HG03175 (cell line): ENCODE results near the gene DMD.

Source experiments
- ATAC-seq: cut with Tn5 transposase; IDR thresholded peaks from one replicate; pipeline ENCODE4 v1.9.1; 2021; ENCODE audit warnings: mild to moderate bottlenecking, moderate library complexity; ENCODE audit not compliant: unreplicated experiment

The DMD gene

DNA sequence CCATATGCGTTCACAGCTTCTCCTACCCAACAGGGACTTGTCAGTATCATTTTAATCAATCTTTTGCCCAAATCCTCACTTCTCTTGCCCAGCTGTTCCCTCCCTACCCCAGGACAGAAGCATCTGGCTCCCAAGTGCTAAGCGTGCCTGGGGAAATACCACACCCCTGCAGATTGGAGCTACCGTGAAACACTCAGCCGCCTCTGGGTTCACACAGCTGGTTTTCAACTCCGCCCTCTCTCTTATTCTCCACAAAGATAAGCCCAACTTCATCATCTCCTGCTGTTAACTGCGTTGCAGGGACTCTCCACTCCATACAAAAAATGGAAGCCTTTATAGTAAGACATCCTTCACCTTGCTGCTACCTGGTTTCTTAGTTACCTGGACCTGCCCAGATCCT is 1992.2 kb downstream of the DMD start:
- ATAC-seq, result no peak

- no peak for ATAC-seq
Observed at GRCh38 chrX:31217084-31217483, 1994.3 kb downstream of the DMD start.

GRCh38 chrX:31215277-31215815 is 1996.0 kb downstream of the DMD start:
- ATAC-seq, result no peak

GRCh38 chrX:31213941-31214340 is 1997.4 kb downstream of the DMD start:
- ATAC-seq, result no peak

DNA sequence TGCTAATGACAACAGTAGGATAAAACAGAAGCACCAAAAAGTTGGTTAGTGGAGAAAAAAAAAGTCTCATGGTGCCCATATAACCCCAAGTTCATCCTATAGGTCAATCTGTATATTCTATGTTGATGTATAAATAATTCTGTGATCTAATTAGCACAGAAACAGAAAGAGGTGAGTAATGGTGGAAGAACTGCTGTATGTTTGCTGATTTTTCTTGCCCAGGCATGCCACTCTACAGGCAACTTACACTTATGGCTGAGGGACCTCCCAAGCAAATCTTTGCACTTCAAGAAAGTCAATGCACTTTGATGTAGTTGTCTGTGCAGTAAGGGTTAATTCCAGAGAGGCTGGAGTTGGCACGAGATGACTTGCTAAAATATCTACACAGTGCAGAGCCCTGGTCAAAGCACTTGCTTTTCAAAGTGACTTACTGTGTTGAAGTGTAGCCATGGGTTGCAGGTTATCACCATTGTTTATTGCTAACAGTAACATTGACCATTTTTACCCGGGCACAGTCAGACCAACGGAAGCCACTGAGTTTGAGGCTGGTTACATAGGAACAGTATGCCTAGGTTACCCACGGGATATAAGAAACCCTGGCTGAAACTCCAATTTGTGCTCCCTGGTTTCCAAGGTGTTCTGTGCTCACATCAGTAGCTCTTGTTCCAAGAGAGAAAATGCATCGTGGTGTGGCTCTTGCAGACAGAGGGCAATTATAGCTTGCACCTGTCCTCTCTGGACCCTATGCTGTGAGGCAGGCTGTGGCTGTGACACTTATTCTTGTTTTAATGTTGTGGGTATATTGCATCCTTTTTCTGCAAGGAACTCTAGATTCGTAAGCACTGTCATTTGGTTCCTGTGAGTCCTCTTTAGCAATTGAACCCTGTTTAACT is 1998.2 kb downstream of the DMD start:
- ATAC-seq, result no peak

DNA sequence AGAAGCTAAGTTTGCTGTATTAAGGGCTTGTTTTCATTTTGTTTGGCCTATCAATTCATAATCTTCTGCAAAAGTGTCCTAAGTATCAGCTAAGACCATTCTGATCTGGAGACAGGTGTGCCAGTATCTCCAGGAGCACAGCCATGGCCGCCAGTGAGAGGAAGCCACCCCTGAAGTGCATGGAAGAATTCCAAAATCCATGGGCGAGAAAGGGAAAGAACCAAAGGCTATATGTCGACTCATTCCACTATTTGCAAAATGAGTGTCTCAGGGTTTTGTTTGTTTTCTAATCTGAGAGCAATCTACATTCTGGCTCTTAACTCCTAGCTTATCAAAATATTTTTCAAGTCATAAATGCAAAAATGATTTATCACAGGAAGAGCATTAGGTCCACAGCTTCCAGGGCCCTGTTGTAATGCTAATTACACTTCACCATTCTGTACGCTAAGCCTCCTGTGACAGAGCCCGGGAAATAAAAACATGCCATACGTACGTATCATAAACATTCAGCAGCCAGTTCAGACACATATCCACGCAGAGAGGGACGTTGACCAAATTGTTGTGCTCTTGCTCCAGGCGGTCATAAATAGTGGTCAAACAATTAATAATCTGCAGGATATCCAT is 2002.2 kb downstream of the DMD start:
- no peak for ATAC-seq

DNA sequence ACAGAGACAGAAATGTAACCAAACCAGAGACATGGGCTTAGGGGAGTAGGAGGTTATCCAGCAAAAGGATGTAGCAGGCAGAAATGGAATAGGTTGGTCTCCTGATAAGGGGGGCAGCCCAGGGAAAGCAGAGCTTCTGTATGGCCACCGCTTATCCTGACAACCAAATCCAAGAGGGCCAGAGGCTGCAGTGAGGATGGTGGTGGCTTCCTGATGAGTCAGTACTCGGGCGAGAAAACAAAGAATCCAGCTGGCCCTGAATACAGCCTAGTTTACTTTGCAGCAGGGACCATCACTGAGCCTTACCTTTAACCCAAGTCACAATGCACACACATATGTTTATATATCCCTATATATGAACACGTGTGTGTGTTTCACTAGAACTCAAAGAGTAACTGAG is 2009.8 kb downstream of the DMD start:
- ATAC-seq, result no peak

DNA sequence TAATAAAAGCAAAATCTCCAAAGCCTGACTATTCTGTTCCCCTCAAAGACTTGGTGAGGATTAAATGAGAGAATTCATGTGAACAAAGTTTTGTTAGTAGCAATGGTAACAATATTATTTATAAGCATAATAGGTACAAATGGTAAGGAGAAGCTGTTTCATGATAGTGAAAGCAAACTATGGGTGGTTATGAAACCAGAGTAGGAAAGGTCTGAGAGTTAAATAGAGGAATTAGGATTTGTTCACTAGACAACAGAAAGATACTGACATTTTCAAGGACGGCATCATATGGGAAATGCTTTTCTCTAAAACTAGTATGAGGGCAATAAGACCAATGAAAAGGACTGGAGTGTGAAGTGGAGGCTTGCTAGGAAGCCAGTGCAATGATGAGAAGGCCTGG is 2010.9 kb downstream of the DMD start:
- peak; percentile 74 for ATAC-seq

DNA sequence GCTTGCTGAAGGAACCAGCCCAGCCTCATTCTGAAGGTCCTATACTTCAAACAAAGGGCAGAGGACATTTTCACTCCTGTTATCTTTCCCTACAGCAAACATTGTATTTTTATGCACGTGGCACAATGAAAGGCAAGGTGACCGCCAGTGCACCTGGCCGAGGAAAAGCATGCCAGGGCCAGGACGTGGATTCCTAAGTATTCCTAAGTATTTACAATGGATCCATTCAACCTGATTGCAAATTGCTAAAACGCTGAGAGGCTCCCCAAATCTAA is 2011.6 kb downstream of the DMD start:
- no peak for ATAC-seq

DNA sequence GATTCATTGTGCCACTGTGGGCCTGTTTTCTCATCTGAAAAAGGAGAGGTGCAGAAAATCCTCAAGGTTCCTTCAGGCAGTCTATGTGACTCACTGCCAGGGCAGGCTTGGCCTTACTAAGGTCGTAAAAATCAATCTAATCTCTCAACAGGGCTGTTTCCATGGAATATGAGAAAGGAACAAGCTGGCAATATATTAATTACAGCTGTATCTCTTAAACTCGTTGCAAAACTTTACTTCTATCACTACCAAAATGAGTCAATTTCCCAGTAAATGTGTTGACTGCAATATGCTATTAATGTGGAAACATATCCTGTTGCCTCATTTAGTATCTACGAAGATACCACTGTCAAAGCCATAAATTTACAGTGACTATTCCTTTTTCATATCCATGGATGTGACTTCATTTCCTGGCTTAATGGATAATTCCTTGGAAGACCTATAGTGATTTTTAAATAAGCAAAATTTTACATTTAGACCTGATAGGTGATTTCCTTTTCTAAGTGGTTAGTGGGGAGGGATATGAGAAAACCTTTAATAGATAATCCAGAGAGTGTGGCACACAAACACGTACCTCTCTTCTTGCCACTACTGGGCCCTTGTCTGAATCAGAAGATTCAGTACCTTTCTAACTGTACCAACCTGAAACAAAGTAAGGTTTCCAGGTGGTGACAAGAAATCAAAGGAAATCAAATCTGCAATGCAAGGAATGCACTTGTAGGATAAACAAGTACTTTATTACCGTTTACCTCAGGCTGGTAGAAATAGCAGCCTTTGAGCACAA is 2012.1 kb downstream of the DMD start:
- ATAC-seq, result no peak

- ATAC-seq, result no peak
Observed at GRCh38 chrX:31190221-31190975, 2021.0 kb downstream of the DMD start.

- ATAC-seq, result no peak
Observed at GRCh38 chrX:31186693-31187338, 2024.5 kb downstream of the DMD start.

DNA sequence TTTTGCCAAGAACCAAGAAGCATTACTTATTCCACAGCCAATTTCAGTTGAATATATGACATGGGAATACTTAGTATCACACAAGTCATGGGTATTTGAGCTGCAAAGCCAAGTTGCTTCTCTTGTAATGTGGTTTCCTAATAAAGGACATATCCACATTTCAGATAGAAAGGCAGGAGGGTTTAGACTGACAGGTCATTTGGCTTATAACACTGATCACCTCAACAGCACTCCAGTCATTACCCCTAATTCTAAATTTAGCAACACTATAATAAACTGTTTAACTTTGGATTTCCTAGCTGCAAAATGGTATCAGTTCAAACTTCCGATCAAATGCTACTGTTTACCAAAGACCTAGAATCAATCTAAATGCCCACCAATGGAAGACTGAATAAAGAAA is 2025.5 kb downstream of the DMD start:
- no peak for ATAC-seq

DNA sequence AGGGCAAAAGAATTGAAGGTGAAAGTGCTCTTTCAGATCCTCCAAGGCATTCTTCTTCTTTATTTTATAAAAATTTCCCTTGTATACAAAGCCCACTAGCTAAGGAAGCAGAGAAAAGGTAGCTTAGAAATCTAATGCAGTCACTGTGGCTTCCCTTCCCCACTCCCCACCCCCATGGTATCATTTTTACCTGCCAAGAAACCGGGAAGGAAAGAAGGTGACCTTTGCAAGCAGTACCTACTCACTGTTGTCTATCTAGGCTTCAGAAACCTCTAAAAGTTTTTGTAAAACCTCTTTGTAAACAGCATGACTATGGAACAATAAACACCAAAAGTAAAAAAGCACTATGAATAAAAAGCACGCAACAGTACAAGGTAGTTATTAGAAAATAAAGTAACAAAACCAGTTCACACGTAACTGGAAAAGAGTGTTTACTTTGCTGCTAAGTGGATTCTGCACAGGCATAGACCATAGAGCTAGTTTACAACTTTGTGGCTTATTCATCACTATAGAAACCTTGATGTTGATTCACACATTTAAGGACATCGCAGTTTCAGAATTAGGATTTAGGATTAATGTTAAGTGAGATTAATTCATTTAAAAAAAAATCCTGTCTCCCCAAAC is 2029.9 kb downstream of the DMD start:
- ATAC-seq, result no peak

DNA sequence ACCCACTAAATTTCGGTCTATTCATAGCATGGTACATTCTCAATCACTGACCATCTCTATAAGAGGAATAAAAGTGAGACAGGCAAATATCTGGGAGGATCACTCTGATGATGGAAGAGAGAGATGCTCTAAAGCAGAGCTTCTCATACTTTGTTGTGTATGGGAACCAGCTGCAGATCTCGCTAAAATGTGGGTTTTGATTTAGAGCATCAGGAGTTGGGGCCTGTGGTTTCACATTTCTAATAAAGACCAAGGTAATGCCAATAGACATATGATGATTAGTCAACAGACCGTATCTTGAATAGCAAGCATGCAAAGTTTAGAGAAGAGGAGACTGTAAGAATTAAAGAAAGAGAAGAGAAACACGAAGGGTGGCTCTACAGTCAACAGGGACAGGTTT is 2032.1 kb downstream of the DMD start:
- ATAC-seq, result no peak

DNA sequence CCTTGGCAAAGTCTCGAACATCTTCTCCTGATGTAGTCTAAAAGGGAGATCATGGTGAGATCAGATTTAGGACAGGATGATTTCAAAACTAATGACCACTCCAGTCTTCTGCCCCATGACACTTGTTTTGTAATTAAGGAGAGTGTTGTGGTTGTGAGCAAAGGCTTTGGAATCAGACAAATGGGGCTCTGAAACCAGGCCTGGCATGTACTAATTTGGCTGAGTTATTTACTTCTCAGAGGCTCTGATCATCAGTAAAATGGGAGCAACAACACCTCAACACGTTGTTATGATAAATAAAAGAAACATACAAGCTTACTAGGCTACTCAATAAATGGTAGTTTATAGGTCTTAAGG is 2032.6 kb downstream of the DMD start:
- ATAC-seq, result no peak

- no peak for ATAC-seq
Observed at GRCh38 chrX:31178064-31178768, 2033.1 kb downstream of the DMD start.

- ATAC-seq, result no peak
Observed at GRCh38 chrX:31170792-31171191, 2040.6 kb downstream of the DMD start.

- ATAC-seq, result peak; percentile 99
Observed at GRCh38 chrX:31168551-31168950, 2042.8 kb downstream of the DMD start.
